H1 (cell line): Measurements from ENCODE around the gene DGCR8. TPM values are rescaled to one million over a fixed set of nuclear protein-coding genes. Genes with fewer than 3 reads are reported as not detected.

Experiments used
- CTCF ChIA-PET: fragments of 300-600 bp; sonication (Branson Sonifier 250); formaldehyde crosslinking; loops from one replicate; lab custom pipeline; 2021; ENCODE audit not compliant: partially characterized antibody; lab: Charles Lee
- POLR2A ChIA-PET: fragments of 300-600 bp; sonication (Branson Sonifier 250); formaldehyde crosslinking; loops from one replicate; lab custom pipeline; 2021; ENCODE audit warnings: inconsistent platforms; ENCODE audit not compliant: partially characterized antibody; lab: Charles Lee
- DNase-seq, 2 experiments: peaks; one replicate each; pipeline versions ENCODE4 v3.0.0 to v3.0.0-alpha.2; 2010 to 2022; ENCODE audit warnings: low spot score in 2 of 2, low read depth in 1 of 2, mixed read lengths in 1 of 2
- FAIRE-seq: peaks from 2 replicates; lab custom pipeline; 2011; peaks lifted over from hg19 to GRCh38; lab: Jason Lieb, UNC
- H2AFZ ChIP-seq: 2 replicates; pipeline ENCODE4 v1.8.1; 2012; ENCODE audit warnings: low read length, inconsistent platforms
- H2AK5ac ChIP-seq: 2 replicates; pipeline ENCODE4 v1.6.1; 2013; ENCODE audit warnings: low read depth, low read length
- H2BK120ac ChIP-seq: replicated peaks from 2 replicates; pipeline ENCODE3; 2013; ENCODE audit warnings: low read depth, low read length, inconsistent platforms
- H2BK12ac ChIP-seq: 2 replicates; pipeline ENCODE4 v1.6.1; 2013; ENCODE audit warnings: low read depth, low read length
- H2BK15ac ChIP-seq: 2 replicates; pipeline ENCODE4 v1.6.1; 2013; ENCODE audit warnings: low read length
- H2BK20ac ChIP-seq: 2 replicates; pipeline ENCODE4 v1.6.1; 2013; ENCODE audit warnings: low read length
- H2BK5ac ChIP-seq: 2 replicates; pipeline ENCODE4 v1.6.1; 2013; ENCODE audit warnings: low read depth, low read length
- H3K14ac ChIP-seq: 2 replicates; pipeline ENCODE4 v1.6.1; 2013; ENCODE audit warnings: inconsistent platforms; ENCODE audit not compliant: insufficient read length
- H3K18ac ChIP-seq: 2 replicates; pipeline ENCODE4 v1.6.1; 2013; ENCODE audit warnings: low read length; ENCODE audit errors: extremely low read depth
- H3K23ac ChIP-seq: 2 replicates; pipeline ENCODE4 v1.6.1; 2013; ENCODE audit warnings: inconsistent platforms; ENCODE audit not compliant: insufficient read length
- H3K23me2 ChIP-seq: 2 replicates; pipeline ENCODE4 v1.6.1; 2013; ENCODE audit warnings: low read depth, low read length
- H3K27ac ChIP-seq: 2 replicates; pipeline ENCODE4 v1.6.1; 2011; ENCODE audit warnings: low read depth, low read length, inconsistent platforms
- H3K27me3 ChIP-seq, 4 experiments: replicated peaks in 1 of 4; 1 replicate in 1 of 4; 2 replicates in 3 of 4; pipeline versions ENCODE4 v1.6.1 to v1.8.1; 2011 to 2013; ENCODE audit warnings: low read length in 3 of 4, mild to moderate bottlenecking in 3 of 4, inconsistent platforms in 2 of 4, mixed read lengths in 2 of 4, moderate library complexity in 1 of 4; ENCODE audit not compliant: control insufficient read depth in 3 of 4, insufficient read depth in 3 of 4; ENCODE audit errors: extremely low read depth in 1 of 4
- H3K36me3 ChIP-seq, 4 experiments: 2 replicates each; pipeline versions ENCODE4 v1.6.1 to v1.8.1; 2011 to 2013; ENCODE audit warnings: mild to moderate bottlenecking in 4 of 4, low read length in 3 of 4, moderate library complexity in 2 of 4, control low read depth in 1 of 4, inconsistent platforms in 1 of 4; ENCODE audit not compliant: insufficient read depth in 4 of 4, control insufficient read depth in 2 of 4
- H3K4ac ChIP-seq: replicated peaks from 2 replicates; pipeline ENCODE3; 2013; ENCODE audit warnings: low read length, low read depth, mixed read lengths, inconsistent platforms; ENCODE audit not compliant: insufficient read length
- H3K4me1 ChIP-seq, 4 experiments: replicated peaks in 1 of 4; 1 replicate in 1 of 4; 2 replicates in 3 of 4; pipeline versions ENCODE4 v1.6.1 to v1.8.1; 2011 to 2013; ENCODE audit warnings: low read length in 3 of 4, inconsistent platforms in 2 of 4, mixed read lengths in 1 of 4; ENCODE audit not compliant: insufficient read depth in 4 of 4, control insufficient read depth in 3 of 4
- H3K4me2 ChIP-seq, 2 experiments: 2 replicates each; pipeline versions ENCODE4 v1.6.1 to v1.8.1; 2011 to 2013; ENCODE audit warnings: low read depth in 2 of 2, low read length in 2 of 2, control low read depth in 1 of 2, inconsistent platforms in 1 of 2, mild to moderate bottlenecking in 1 of 2; ENCODE audit not compliant: insufficient read depth in 1 of 2
- H3K4me3 ChIP-seq, 4 experiments: fragments of 200-600, 300-600 bp in 1 of 4; sonication (generic), shearing (Covaris generic), sonication (Bioruptor Twin) in 1 of 4; 2 replicates each; pipeline versions ENCODE4 v1.5.1 to v1.8.1; 2011 to 2016; ENCODE audit warnings: low read length in 4 of 4, low read depth in 3 of 4, control low read depth in 2 of 4, inconsistent platforms in 2 of 4, mild to moderate bottlenecking in 2 of 4, mixed read lengths in 1 of 4, moderate library complexity in 1 of 4; ENCODE audit not compliant: insufficient read depth in 2 of 4; ENCODE audit errors: extremely low read depth in 1 of 4
- H3K56ac ChIP-seq: replicated peaks from 2 replicates; pipeline ENCODE3; 2013; ENCODE audit warnings: low read depth, mild to moderate bottlenecking, mixed read lengths, low read length, inconsistent platforms; ENCODE audit not compliant: insufficient read length
- H3K79me1 ChIP-seq: 2 replicates; pipeline ENCODE4 v1.6.1; 2013; ENCODE audit warnings: low read depth, low read length, control low read depth
- H3K79me2 ChIP-seq, 2 experiments: 2 replicates each; pipeline versions ENCODE4 v1.6.1 to v1.8.1; 2012 to 2013; ENCODE audit warnings: low read length in 2 of 2, mild to moderate bottlenecking in 2 of 2, inconsistent platforms in 1 of 2; ENCODE audit not compliant: insufficient read depth in 2 of 2, control insufficient read depth in 1 of 2
- H3K9ac ChIP-seq, 4 experiments: replicated peaks in 1 of 4; 1 replicate in 1 of 4; 2 replicates in 3 of 4; pipeline versions ENCODE4 v1.6.1 to v1.8.1; 2011 to 2013; ENCODE audit warnings: low read depth in 3 of 4, low read length in 3 of 4, control low read depth in 2 of 4, mild to moderate bottlenecking in 2 of 4, moderate library complexity in 2 of 4, inconsistent platforms in 1 of 4; ENCODE audit errors: extremely low read depth in 1 of 4
- H3K9me3 ChIP-seq, 2 experiments: 2 replicates each; pipeline versions ENCODE4 v1.6.1 to v1.8.1; 2012 to 2013; ENCODE audit warnings: mild to moderate bottlenecking in 2 of 2, moderate library complexity in 2 of 2, control low read depth in 1 of 2, inconsistent platforms in 1 of 2, low read depth in 1 of 2, low read length in 1 of 2, mixed read lengths in 1 of 2; ENCODE audit not compliant: insufficient read depth in 2 of 2
- H4K20me1 ChIP-seq, 2 experiments: replicated peaks in 1 of 2; 2 replicates each; pipeline versions ENCODE3 to v1.8.1; 2011 to 2013; ENCODE audit warnings: inconsistent platforms in 2 of 2, low read length in 2 of 2, mild to moderate bottlenecking in 1 of 2; ENCODE audit not compliant: insufficient read depth in 2 of 2, control insufficient read depth in 1 of 2
- H4K5ac ChIP-seq: 2 replicates; pipeline ENCODE4 v1.6.1; 2013; ENCODE audit warnings: low read length, low read depth, mixed read lengths, inconsistent platforms; ENCODE audit not compliant: insufficient read length
- H4K8ac ChIP-seq: 2 replicates; pipeline ENCODE4 v1.8.0; 2013; ENCODE audit warnings: mild to moderate bottlenecking, moderate library complexity, low read length, inconsistent platforms; ENCODE audit not compliant: insufficient read depth; ENCODE audit errors: extremely low read depth
- H4K91ac ChIP-seq: replicated peaks from 2 replicates; pipeline ENCODE3; 2013; ENCODE audit warnings: low read length, mixed read lengths, inconsistent platforms; ENCODE audit not compliant: insufficient read length
- BCL11A ChIP-seq, 2 experiments: IDR thresholded peaks; one replicate each; pipeline ENCODE4 v1.6.1; 2011; ENCODE audit warnings: low read depth in 2 of 2, low read length in 2 of 2, mild to moderate bottlenecking in 2 of 2
- CHD1 ChIP-seq: IDR thresholded peaks from 2 replicates; pipeline ENCODE4 v1.6.1; 2012; ENCODE audit warnings: low read depth, low read length, improper control_type of control experiment
- EGR1 ChIP-seq: IDR thresholded peaks from 2 replicates; pipeline ENCODE4 v1.6.1; 2011; ENCODE audit warnings: low read depth, low read length, borderline replicate concordance
- JUND ChIP-seq: IDR thresholded peaks from 2 replicates; pipeline ENCODE4 v1.6.1; 2011; ENCODE audit warnings: mild to moderate bottlenecking, improper control_type of control experiment, low read length
- RXRA ChIP-seq: IDR thresholded peaks from 2 replicates; pipeline ENCODE4 v1.6.1; 2011; ENCODE audit warnings: low read depth, mild to moderate bottlenecking, low read length, moderate library complexity; ENCODE audit not compliant: insufficient read depth
- SP2 ChIP-seq: IDR thresholded peaks from 2 replicates; pipeline ENCODE4 v1.6.1; 2012; ENCODE audit warnings: mild to moderate bottlenecking, low read length, inconsistent platforms
- TCF12 ChIP-seq: IDR thresholded peaks from 2 replicates; pipeline ENCODE4 v1.6.1; 2011; ENCODE audit warnings: low read depth, mild to moderate bottlenecking, low read length
- YY1 ChIP-seq: IDR thresholded peaks from 2 replicates; pipeline ENCODE4 v1.6.1; 2011; ENCODE audit warnings: low read depth, mild to moderate bottlenecking, low read length
- WGBS, 2 experiments: shearing (Covaris generic) in 1 of 2; methylation state at CpG; one replicate each; pipeline versions ENCODE4 v1.1.6 to v1.1.7; 2013 to 2015; ENCODE audit warnings: low lambda C conversion rate in 2 of 2, mixed read lengths in 2 of 2, inconsistent platforms in 1 of 2, low coverage in 1 of 2, missing lambda C conversion rate in 1 of 2; ENCODE audit not compliant: insufficient replicate concordance in 2 of 2, insufficient coverage in 1 of 2, insufficient read length in 1 of 2; ENCODE audit errors: extremely low coverage in 1 of 2, missing lambda C conversion rate in 1 of 2; 5-methylcytosine and 5-hydroxymethylcytosine counted together
- polyA plus RNA-seq, 7 experiments: library from polyadenylated mRNA; depleted of rRNA in 3 of 7; stranded (reverse) in 5 of 7; unstranded in 2 of 7; fragments of >200 nt in 5 of 7; fragments of 200-250 nt in 2 of 7; gene quantifications; 1 replicate in 5 of 7; 2 replicates in 1 of 7; 4 replicates in 1 of 7; pipeline versions ENCODE4 v1.2.1 to v1.2.3, GENCODE V29; 2011 to 2013; ENCODE audit warnings: missing spikeins in 2 of 7, mixed read lengths in 2 of 7
- total RNA-seq: library from RNA; stranded (reverse); fragmentation: NEBNext Ultra II Directional; extraction: Animal tissue kit (Norgen Biotek cat#: 25700); gene quantifications from 2 replicates; pipeline ENCODE4 v1.2.1, GENCODE V29; 2021
- TF ChIP-seq, protein P1 (sequence below): IDR thresholded peaks from 2 replicates; pipeline ENCODE4 v1.6.1; 2011; ENCODE audit warnings: low read depth, mild to moderate bottlenecking, low read length; ENCODE audit not compliant: insufficient read depth
- TF ChIP-seq, protein P2 (sequence below), 3 experiments: IDR thresholded peaks; 1 replicate in 2 of 3; 2 replicates in 1 of 3; pipeline versions ENCODE4 v1.5.1 to v1.6.1; 2011; ENCODE audit warnings: low read length in 3 of 3, mild to moderate bottlenecking in 3 of 3, inconsistent platforms in 2 of 3, low read depth in 1 of 3, moderate library complexity in 1 of 3; ENCODE audit not compliant: insufficient read depth in 1 of 3; ENCODE audit errors: control extremely low read depth in 1 of 3

DGCR8 gene
- total and polyA plus RNA-seq, 2 of the 8 experiments (the other 6 are each of a cell fraction or from before 2014, with no cell fraction given): 23.7 to 43.7 TPM

DNA sequence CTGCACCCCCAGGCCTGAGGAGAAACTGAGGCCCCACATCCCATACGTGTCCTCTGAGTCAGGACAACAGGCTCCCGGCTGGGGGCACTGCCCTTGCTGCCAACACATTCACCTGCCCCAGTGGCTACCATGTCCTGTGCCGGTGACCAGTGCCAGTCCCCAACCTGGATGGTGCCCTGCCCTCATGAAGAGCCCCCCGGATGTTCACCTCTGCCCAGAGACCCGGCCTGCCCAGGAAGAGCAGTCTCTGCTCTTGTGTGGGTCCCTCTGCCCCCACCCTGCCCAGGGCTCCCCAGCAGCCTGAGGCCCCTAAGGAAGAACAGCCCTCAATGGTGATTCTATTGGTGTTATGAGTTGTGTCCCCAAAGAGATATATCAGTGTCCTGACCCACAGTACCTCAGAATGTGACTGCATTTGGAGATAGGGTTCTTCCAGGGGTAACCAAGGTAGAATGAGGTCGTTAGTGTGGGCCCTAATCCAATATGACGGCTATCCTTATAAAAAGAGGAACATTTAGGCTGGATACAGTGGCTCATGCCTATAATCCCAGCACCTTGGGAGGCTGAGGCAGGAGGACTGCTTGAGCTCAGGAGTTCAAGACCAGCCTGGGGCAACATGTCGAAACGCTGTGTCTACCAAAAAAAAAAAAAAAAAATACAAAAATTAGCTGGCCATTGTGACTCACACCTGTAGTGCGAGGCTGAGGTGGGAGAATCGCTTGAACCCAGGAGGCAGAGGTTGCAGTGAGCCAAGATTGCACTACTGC lies 13.2 kb upstream of the DGCR8 start:
- FAIRE-seq: no peak
- Histone ChIP-seq H3K79me1 (no peaks in the 10 kb centered on the region), H3K27ac (no peak overlapping the region), H3K79me2 (no peaks in the 10 kb centered on the region), H3K36me3 (no peaks in the 10 kb centered on the region), H2AK5ac (no peak overlapping the region), H2BK5ac (no peak overlapping the region), H2BK20ac (no peak overlapping the region), H3K9me3 (no peaks in the 10 kb centered on the region), H3K4me2 (no peak overlapping the region), H2AFZ (no peak overlapping the region), H3K4me3 (no peak overlapping the region), H2BK15ac (no peak overlapping the region), H2BK12ac (no peak overlapping the region), H3K4me1 (no peaks in the 10 kb centered on the region), H4K5ac (no peak overlapping the region), H3K23ac (no peak overlapping the region), H3K27me3 (peaks cover 0 to 3% (median 0%) of the 10 kb centered on the region in 4 experiments; a peak in 3 of 7 replicates), H3K14ac (no peak overlapping the region), H4K20me1 (peaks cover 0 to 6% of the 10 kb centered on the region in 2 experiments), H3K4ac (no peak overlapping the region), H3K9ac (no peak overlapping the region), H3K56ac (no peak overlapping the region), H4K8ac (no peak overlapping the region; the same call in 1 of the 2 replicates), H3K18ac (no peak overlapping the region), H3K23me2 (no peaks in the 10 kb centered on the region), H4K91ac (no peak overlapping the region), H2BK120ac (no peak overlapping the region)
- WGBS, 2 experiments: 88% methylated on average over 11 of the region's 11 CpGs; no CpG with 5 or more reads in 1 of the 2 experiments
- ChIA-PET POLR2A (interaction anchor here (1.0 kb wide), 1 partner anchor 15 kb away, joined by 4 read pairs; no protein-coding TSS in a partner anchor), CTCF (interaction anchor here (0.6 to 1.4 kb wide), 5 partner anchors 7 to 236 kb away, joined by 3 to 4 read pairs (median 3); no protein-coding TSS in a partner anchor)
- DNase-seq: no peak
- TF ChIP-seq SP2: no peak
- TF ChIP-seq, protein P1, sequence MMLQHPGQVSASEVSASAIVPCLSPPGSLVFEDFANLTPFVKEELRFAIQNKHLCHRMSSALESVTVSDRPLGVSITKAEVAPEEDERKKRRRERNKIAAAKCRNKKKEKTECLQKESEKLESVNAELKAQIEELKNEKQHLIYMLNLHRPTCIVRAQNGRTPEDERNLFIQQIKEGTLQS: no peak
- no peak for TF ChIP-seq CHD1
- no peak for TF ChIP-seq RXRA
- no peak for TF ChIP-seq JUND
- TF ChIP-seq YY1: no peak
- TF ChIP-seq EGR1: no peak
- TF ChIP-seq, protein P2, sequence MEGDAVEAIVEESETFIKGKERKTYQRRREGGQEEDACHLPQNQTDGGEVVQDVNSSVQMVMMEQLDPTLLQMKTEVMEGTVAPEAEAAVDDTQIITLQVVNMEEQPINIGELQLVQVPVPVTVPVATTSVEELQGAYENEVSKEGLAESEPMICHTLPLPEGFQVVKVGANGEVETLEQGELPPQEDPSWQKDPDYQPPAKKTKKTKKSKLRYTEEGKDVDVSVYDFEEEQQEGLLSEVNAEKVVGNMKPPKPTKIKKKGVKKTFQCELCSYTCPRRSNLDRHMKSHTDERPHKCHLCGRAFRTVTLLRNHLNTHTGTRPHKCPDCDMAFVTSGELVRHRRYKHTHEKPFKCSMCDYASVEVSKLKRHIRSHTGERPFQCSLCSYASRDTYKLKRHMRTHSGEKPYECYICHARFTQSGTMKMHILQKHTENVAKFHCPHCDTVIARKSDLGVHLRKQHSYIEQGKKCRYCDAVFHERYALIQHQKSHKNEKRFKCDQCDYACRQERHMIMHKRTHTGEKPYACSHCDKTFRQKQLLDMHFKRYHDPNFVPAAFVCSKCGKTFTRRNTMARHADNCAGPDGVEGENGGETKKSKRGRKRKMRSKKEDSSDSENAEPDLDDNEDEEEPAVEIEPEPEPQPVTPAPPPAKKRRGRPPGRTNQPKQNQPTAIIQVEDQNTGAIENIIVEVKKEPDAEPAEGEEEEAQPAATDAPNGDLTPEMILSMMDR (IDR thresholded peaks at IDR 0.05; ENCODE audit: control extremely low read depth in 1 of 3, insufficient read depth in 1 of 3, low read depth in 1 of 3, low read length in 3 of 3): no peak
- TF ChIP-seq TCF12: no peak
- TF ChIP-seq BCL11A (IDR thresholded peaks at IDR 0.05; ENCODE audit: low read depth in 2 of 2, low read length in 2 of 2): no peak
